Right lobe of liver (tissue), 6 donors: ENCODE results near the gene PCDHB6. TPM values are rescaled to one million over a fixed set of nuclear protein-coding genes. Genes with fewer than 3 reads are reported as not detected.
A peak's percentile ranks its signal among the peaks of the same experiment; 100 is the strongest.
"Not testable (repeated sequence)": the region's sequence is repeated elsewhere in the genome, so short reads cannot be mapped to it uniquely, and the experiment has no call there.

Source experiments
- ATAC-seq, 4 donors: fragments of 200-7000 bp; cut with Tn5 transposase; one replicate each; pipeline ENCODE4 v1.9.1; 2020; ENCODE audit warnings: mild to moderate bottlenecking in 4 of 4, moderate library complexity in 4 of 4
- DNase-seq, 3 donors: peaks; one replicate each; pipeline ENCODE4 v3.0.0-alpha.2; 2020
- H3K27ac ChIP-seq, 3 donors: fragments of 200-600 bp; one replicate each; pipeline ENCODE4 v1.8.0; 2022
- H3K27me3 ChIP-seq, 2 donors: fragments of 200-600 bp; one replicate each; pipeline ENCODE4 v1.8.0; 2022
- H3K36me3 ChIP-seq, 4 donors: fragments of 200-600 bp; sonication (generic) in 1 of 4; one replicate each; pipeline versions ENCODE4 v1.5.1 to v1.8.0; 2017 to 2022; ENCODE audit warnings: control low read depth in 1 of 4
- H3K4me1 ChIP-seq, 4 donors: fragments of 200-600 bp; sonication (generic) in 1 of 4; one replicate each; pipeline versions ENCODE4 v1.5.1 to v1.8.0; 2017 to 2022; ENCODE audit warnings: control low read depth in 1 of 4
- H3K4me3 ChIP-seq, 3 donors: fragments of 200-600 bp; one replicate each; pipeline ENCODE4 v1.8.0; 2022
- H3K9me3 ChIP-seq, 4 donors: fragments of 200-600 bp; sonication (generic) in 1 of 4; one replicate each; pipeline versions ENCODE4 v1.5.1 to v1.8.0; 2017 to 2022; ENCODE audit warnings: control low read depth in 1 of 4
- CTCF ChIP-seq, 4 donors: fragments of 200-600 bp in 3 of 4; fragments of 450-650 bp in 1 of 4; IDR thresholded peaks; one replicate each; pipeline versions ENCODE4 v1.5.1 to v1.8.0; 2016 to 2022; ENCODE audit warnings: antibody characterized with exemption in 4 of 4, mild to moderate bottlenecking in 2 of 4
- POLR2A ChIP-seq: fragments of 450-650 bp; IDR thresholded peaks from one replicate; pipeline ENCODE4 v1.6.1; 2017; ENCODE audit warnings: antibody characterized with exemption, mild to moderate bottlenecking
- WGBS: methylation state at CpG from one replicate; pipeline ENCODE4 v1.1.6; 2018; ENCODE audit warnings: low coverage, low lambda C conversion rate; ENCODE audit not compliant: insufficient coverage; ENCODE audit errors: missing lambda C conversion rate; 5-methylcytosine and 5-hydroxymethylcytosine counted together
- intact Hi-C, 2 donors: fragments of 100-400 bp; cut with DNase I; formaldehyde crosslinking; loops; one replicate each; pipeline versions ENCODE4 v1.11.2 to v1.14.1; 2022
- total RNA-seq, 6 experiments: library from RNA; depleted of rRNA in 2 of 6; stranded (reverse); fragments of >200 nt in 2 of 6; fragmentation: NEBNext Ultra II Directional in 3 of 6; extraction: Animal tissue kit (Norgen Biotek cat#: 25700) in 3 of 6; gene quantifications; one replicate each; pipeline versions ENCODE4 v1.1.0 to v1.2.4, GENCODE V29; 2016 to 2023
- donor health status: DM: no; HTN: yes; CAD: no.
- donor health status: DM: no; HTN: no; CAD: no.
- donor health status: DM: no; HTN: no; CAD: no.
- donor health status: DM: no; HTN: yes; CAD: no.
- donor health status: DM: no; HTN: yes; CAD: no.

Gene PCDHB6
- total RNA-seq, 6 experiments from 2014 or later = 0.06 to 0.16 (median 0.12) TPM; not detected in 2

GRCh38 chr5:141192110-141192725 lies 42.4 kb downstream of the PCDHB6 start, which contains the start of gene PCDHB10:
Gene PCDHB10, plus strand, starts transcription at chr5:141192353. Its CDS starts 200 bp downstream, at chr5:141192553.
- H3K4me1 ChIP-seq = no peaks in the 10 kb centered on the region
- no peak within 1 kb of the TSS for H3K27ac ChIP-seq
- H3K9me3 ChIP-seq = peaks cover 0 to 14% (median 0%) of the 10 kb centered on the region in 4 donors
- ATAC-seq (no peak), DNase-seq (no peak)
- 6% methylated on average over 10 of the region's 10 CpGs for WGBS
- H3K27me3 ChIP-seq = no peaks in the 10 kb centered on the region
- intact Hi-C loops = no loop called here
- no peak within 1 kb of the TSS for H3K4me3 ChIP-seq
- TF ChIP-seq POLR2A (no peak), CTCF (IDR thresholded peaks at IDR 0.05) (peak in 2 of 4 donors; percentile 19 to 26)
- no peaks in the 10 kb centered on the region for H3K36me3 ChIP-seq

GRCh38 chr5:141194332-141194731 lies 44.5 kb downstream of the PCDHB6 start:
- WGBS = no CpG with 5 or more reads among the region's 37 CpGs
- H3K36me3 ChIP-seq, H3K27me3 ChIP-seq, ATAC-seq, H3K27ac ChIP-seq, DNase-seq, intact Hi-C loops, H3K4me3 ChIP-seq, H3K4me1 ChIP-seq: not testable (repeated sequence)
- peaks cover 0 to 14% (median 0%) of the 10 kb centered on the region in 4 donors for H3K9me3 ChIP-seq

- Histone ChIP-seq H3K4me3 (no peak overlapping the region), H3K27me3 (no peaks in the 10 kb centered on the region), H3K4me1 (no peaks in the 10 kb centered on the region), H3K9me3 (peaks cover 0 to 14% (median 0%) of the 10 kb centered on the region in 4 donors), H3K36me3 (no peaks in the 10 kb centered on the region), H3K27ac (no peak overlapping the region)
- ATAC-seq (no peak), DNase-seq (no peak)
- intact Hi-C loops = no loop called here
- 31% methylated on average over 3 of the region's 3 CpGs for WGBS
- no peak for TF ChIP-seq POLR2A
- no peak for TF ChIP-seq CTCF (IDR thresholded peaks at IDR 0.05)
Measured at GRCh38 chr5:141196363-141196762, 46.5 kb downstream of the PCDHB6 start.

GRCh38 chr5:141199359-141200235 lies 49.7 kb downstream of the PCDHB6 start, which contains the start of gene PCDHB11:
Gene PCDHB11, plus strand, starts transcription at chr5:141199627. Its CDS starts 148 bp downstream, at chr5:141199775.
- no peak within 1 kb of the TSS for H3K4me3 ChIP-seq
- H3K27ac ChIP-seq = no peak within 1 kb of the TSS
- peaks cover 0 to 4% of the 10 kb centered on the region in 2 donors for H3K27me3 ChIP-seq
- peaks cover 0 to 14% (median 0%) of the 10 kb centered on the region in 4 donors for H3K9me3 ChIP-seq
- WGBS = 25% methylated on average over 21 of the region's 21 CpGs
- no peak for DNase-seq
- TF ChIP-seq POLR2A = no peak
- TF ChIP-seq CTCF (IDR thresholded peaks at IDR 0.05) = peak in 1 of 4 donors; percentile 5
- ATAC-seq = no peak
- intact Hi-C loops = no loop called here
- H3K4me1 ChIP-seq = no peaks in the 10 kb centered on the region
- H3K36me3 ChIP-seq = no peaks in the 10 kb centered on the region

GRCh38 chr5:141201126-141201525 lies 51.3 kb downstream of the PCDHB6 start:
- 19% methylated on average over 13 of the region's 38 CpGs for WGBS
- H3K9me3 ChIP-seq, ATAC-seq, H3K36me3 ChIP-seq, DNase-seq, H3K27ac ChIP-seq, intact Hi-C loops, H3K27me3 ChIP-seq, H3K4me1 ChIP-seq, H3K4me3 ChIP-seq: not testable (repeated sequence)

- H3K4me1 ChIP-seq, DNase-seq, H3K36me3 ChIP-seq, H3K27ac ChIP-seq, ATAC-seq, H3K4me3 ChIP-seq, H3K9me3 ChIP-seq, H3K27me3 ChIP-seq, intact Hi-C loops: not testable (repeated sequence)
- WGBS = 30% methylated on average over 4 of the region's 35 CpGs
Measured at GRCh38 chr5:141201646-141202045, 51.8 kb downstream of the PCDHB6 start.
